Measurements from ENCODE around the gene EPS8L1.

- TF ChIP-seq EZH2 (IDR thresholded peaks at IDR 0.05; ENCODE audit: low read length, unreplicated experiment), result no peak
- TF ChIP-seq CTCF (conservative IDR thresholded peaks at IDR 0.05; ENCODE audit: low read depth, low read length), result no peak
These were observed 7.8 kb upstream of the EPS8L1 start for GRCh38 chr19:55067869-55068268.
